Measurements from ENCODE around the gene CNDP1.
A peak's percentile ranks its signal among the peaks of the same experiment; 100 is the strongest.

CNDP1 gene

GRCh38 chr18:74595431-74595830, 61.1 kb downstream of the CNDP1 start:
- no peak for DNase-seq

- DNase-seq = peak; percentile 55 to 61
Observed at GRCh38 chr18:74597034-74597661, 62.8 kb downstream of the CNDP1 start.

DNA sequence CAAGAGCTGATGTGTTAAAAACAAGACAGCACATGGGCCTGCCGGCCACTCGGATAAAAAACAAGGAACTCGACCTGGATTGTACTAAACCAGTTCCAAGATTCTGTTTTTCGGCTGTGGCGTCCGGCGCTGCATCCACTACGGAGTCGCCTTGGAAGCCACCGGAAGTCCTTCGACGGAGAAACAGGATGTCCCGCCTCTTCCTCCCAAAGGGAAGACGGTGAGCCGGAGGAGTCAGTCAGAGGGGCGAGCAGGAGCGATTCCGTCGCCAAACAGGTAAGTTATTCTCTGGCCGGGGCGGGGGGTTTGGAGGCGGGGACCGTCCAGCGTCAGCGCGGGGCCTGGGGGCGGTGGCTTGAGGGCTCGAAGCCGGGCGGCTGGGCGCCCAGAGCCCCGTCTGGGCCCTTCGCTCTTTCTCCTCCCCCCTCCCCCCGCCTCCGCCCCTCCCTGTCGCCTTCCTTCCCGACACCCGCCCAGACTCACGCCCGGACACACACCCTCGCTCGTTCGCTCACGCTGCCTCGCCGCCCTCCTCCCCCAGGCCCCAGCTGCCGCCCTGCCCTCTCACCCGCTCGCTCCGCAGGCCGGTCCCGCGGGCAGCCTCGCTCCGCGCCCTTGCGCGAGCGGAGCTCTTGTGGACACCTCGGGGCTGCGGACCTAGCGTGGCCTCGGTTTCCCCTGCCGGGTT, 63.5 kb downstream of the CNDP1 start, which contains the start of gene ZNF407:
TSS of gene ZNF407 (plus strand) at position 209 of the 688 bp plus-strand sequence. CDS start 33,150 bp downstream, outside the sequence.
- DNase-seq = peak; percentile 80 to 81

- peak; percentile 53 for DNase-seq
Observed at GRCh38 chr18:74598350-74599001, 64.2 kb downstream of the CNDP1 start.

GRCh38 chr18:74604361-74604760, 70.1 kb downstream of the CNDP1 start:
- DNase-seq = no peak

GRCh38 chr18:74604774-74605173, 70.5 kb downstream of the CNDP1 start:
- DNase-seq = no peak

DNA sequence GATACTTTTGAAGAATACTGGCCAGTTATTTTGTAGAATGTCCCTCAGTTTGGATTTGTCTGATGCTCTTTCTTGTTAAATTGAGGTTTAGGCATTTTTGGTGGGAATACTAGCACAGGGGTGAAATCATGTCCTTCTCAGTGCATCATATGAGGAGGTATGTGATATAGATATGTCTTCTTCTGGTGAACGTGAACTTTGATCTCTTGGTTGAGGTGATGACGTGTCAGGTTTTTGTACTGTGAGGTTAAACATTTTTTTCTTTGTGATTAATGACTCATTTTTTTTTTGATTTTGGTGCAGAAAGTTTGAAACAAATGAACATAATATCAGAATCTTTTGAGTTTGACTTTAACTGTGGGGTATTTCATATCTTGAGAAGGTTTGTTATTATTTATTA, 74.4 kb downstream of the CNDP1 start:
- DNase-seq = no peak

- DNase-seq = no peak
Observed at GRCh38 chr18:74609535-74609934, 75.2 kb downstream of the CNDP1 start.

GRCh38 chr18:74610051-74610615, 75.8 kb downstream of the CNDP1 start:
- DNase-seq = no peak

DNA sequence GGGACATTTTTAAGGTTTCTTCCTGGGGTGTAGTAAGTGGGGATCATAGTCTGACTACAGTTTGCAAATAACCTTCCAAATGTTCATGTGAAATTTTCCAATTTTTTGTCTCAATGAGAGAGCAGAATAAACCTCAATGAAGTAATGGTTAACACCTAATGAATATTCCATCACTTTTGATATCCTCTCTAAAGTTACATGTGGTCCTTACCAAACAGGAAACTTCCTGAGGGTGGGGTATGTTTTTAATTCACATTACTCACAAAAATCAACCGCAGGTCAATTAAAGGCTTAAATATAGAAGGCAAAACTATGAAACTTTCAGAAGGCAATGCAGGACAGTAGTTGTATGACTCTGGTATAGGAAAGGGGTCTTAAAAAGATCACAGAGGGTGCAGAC, 76.6 kb downstream of the CNDP1 start:
- DNase-seq = no peak

- no peak for DNase-seq
Observed at GRCh38 chr18:74611765-74612164, 77.5 kb downstream of the CNDP1 start.

DNA sequence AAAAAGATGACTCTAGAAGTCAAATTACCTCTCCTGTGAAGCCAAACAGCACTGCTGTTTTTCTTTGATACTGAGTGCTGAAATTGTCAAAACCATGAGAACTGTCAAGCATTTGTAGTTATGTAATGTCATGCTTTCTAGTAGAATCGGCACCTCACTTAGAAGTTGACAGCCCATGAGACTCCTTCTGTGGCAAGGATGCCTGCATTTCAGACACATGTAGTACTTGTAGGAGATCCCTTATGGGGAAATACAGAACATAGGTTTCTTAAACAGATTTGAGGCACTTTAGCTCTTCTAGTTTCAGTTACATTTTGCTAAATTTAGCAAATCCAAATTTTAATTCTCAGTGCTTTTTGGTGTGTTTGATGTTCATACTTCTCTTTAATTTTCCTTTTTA, 79.1 kb downstream of the CNDP1 start:
- no peak for DNase-seq

DNA sequence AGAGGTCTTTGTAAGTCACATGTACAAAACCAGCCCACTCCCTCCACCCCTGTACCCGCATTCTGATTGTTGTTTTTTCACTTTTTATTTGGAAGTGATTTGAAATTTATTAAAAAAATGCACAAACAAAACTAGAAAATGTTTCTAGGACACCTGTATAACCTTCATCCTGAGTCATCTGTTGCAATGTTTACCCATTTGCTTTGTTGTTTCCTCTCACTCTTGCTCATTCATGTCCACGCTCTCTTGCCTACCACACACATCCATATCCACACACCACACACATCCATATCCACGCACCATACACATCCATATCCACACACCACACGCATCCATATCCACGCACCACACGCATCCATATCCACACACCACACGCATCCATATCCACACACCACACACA, 82.2 kb downstream of the CNDP1 start:
- DNase-seq = no peak

DNA sequence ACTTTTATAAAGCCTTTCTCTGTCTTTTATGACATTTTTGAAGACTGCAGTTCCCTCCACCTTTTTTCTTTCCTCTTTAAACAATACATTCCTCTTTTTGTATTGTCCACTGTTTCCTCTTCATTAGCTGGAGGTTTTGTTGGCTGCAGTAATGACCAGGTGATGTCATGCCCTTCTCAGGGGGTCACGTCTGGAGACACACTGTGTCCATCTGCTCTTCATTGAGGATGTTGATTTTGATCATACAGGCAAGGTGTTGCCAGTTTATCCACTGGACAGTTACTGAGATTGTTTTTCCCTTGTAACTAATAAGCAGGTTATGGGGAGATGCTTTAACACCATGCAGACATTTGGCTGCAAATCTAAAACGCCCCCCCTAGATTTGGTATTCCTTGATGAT, 83.2 kb downstream of the CNDP1 start:
- DNase-seq = no peak

- DNase-seq = no peak
Observed at GRCh38 chr18:74622072-74622471, 87.8 kb downstream of the CNDP1 start.

GRCh38 chr18:74623047-74623816, 88.9 kb downstream of the CNDP1 start:
- DNase-seq = peak; percentile 25 to 38

GRCh38 chr18:74624466-74624865, 90.2 kb downstream of the CNDP1 start:
- no peak for DNase-seq

DNA sequence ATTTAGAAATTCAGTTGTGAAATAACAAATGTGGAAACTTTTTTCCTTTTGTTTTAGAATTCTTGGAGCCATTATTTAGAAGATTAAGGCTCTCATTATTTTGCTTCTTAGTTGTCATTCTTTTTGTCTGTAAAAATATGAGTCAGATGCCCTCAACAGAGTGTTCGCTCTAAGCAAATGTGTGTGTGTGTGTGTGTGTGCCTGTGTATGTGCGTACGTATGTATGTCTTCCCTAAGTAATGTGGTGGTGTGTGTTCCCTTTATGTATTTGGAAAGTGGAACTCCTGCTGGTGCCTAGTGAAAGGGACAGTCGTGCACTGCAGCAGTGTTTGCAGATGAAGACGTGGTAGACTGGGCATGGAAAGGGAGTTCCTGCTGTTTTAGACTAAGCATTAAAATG, 90.9 kb downstream of the CNDP1 start:
- DNase-seq = no peak

DNA sequence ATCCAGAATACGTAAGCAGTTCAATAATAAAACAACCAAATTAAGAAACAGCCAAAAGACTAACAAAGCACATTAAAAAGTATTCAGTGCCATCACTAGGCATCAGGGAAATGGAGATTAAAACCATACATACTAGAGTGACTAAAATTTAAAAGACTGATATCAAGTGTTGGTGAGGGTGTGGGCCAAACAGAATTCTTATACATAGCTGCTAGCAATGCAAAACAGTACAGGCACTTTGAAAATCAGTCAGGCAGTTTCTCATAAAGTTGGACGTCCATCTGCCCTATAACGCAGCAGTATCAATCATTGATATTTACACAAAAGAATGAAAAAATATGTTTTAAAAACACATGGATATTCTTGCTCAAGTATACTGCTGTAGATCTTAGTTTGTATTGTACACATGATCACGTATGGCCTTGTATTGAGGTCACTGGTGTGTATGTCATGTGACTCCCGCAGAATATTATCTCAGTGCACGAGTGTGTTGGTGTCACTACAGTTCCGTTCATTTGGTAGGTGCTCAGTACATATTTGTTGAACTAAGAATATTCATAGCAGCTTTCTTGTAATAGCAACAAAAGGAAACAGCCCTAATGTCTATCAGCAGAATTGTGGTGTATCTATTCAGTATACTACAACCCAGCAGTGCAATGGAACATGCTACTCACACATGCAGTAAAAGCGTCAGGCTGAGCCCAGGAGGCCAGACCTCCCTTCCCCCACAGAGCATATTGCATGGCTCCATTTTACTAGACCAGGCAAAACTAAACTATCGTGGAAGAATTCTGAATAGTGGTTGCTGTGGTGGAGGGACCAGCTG, 92.0 kb downstream of the CNDP1 start:
- DNase-seq = no peak

GRCh38 chr18:74630804-74631203, 96.5 kb downstream of the CNDP1 start:
- DNase-seq = no peak

GRCh38 chr18:74631212-74631611, 96.9 kb downstream of the CNDP1 start:
- no peak for DNase-seq

All from activated CD4-positive, alpha-beta T cell treated with anti-CD3 and anti-CD28 coated beads, Interleukin-2, amount 50 U/mL, for 4 hours (primary cell).